CD4-positive, alpha-beta T cell treated with Interleukin-6 for 4 hours (primary cell): ENCODE data around the gene AP1S3.
A peak's percentile ranks its signal among the peaks of the same experiment; 100 is the strongest.
"Not testable (repeated sequence)": the region's sequence is repeated elsewhere in the genome, so short reads cannot be mapped to it uniquely, and the experiment has no call there.

Experiments used
- DNase-seq: peaks from one replicate; pipeline ENCODE4 v3.0.0-alpha.2; 2020; ENCODE audit warnings: mixed read lengths

Gene AP1S3

GRCh38 chr2:223797811-223798721, 39.3 kb downstream of the AP1S3 start:
- DNase-seq, result no peak

GRCh38 chr2:223797037-223797436, 40.3 kb downstream of the AP1S3 start:
- no peak for DNase-seq

- DNase-seq, result no peak
These were observed 48.0 kb downstream of the AP1S3 start for GRCh38 chr2:223789423-223789822.

GRCh38 chr2:223788826-223789225, 48.6 kb downstream of the AP1S3 start:
- no peak for DNase-seq

- DNase-seq, result not testable (repeated sequence)
These were observed 49.3 kb downstream of the AP1S3 start for GRCh38 chr2:223788106-223788505.

GRCh38 chr2:223787358-223787757, 50.0 kb downstream of the AP1S3 start:
- DNase-seq, result no peak

- no peak for DNase-seq
These were observed 50.4 kb downstream of the AP1S3 start for GRCh38 chr2:223786943-223787342.

GRCh38 chr2:223786236-223786635, 51.1 kb downstream of the AP1S3 start:
- DNase-seq, result no peak

- DNase-seq, result no peak
These were observed 53.1 kb downstream of the AP1S3 start for GRCh38 chr2:223784221-223784772.

GRCh38 chr2:223782629-223783028, 54.8 kb downstream of the AP1S3 start:
- DNase-seq, result no peak

- no peak for DNase-seq
These were observed 55.8 kb downstream of the AP1S3 start for GRCh38 chr2:223781560-223781959.

- peak; percentile 5 for DNase-seq
These were observed 57.5 kb downstream of the AP1S3 start for GRCh38 chr2:223779877-223780276.

GRCh38 chr2:223774193-223774592, 63.2 kb downstream of the AP1S3 start:
- no peak for DNase-seq

GRCh38 chr2:223772363-223772762, 65.0 kb downstream of the AP1S3 start:
- no peak for DNase-seq

- no peak for DNase-seq
These were observed 65.9 kb downstream of the AP1S3 start for GRCh38 chr2:223771475-223771874.

- DNase-seq, result no peak
These were observed 69.2 kb downstream of the AP1S3 start for GRCh38 chr2:223768179-223768578.

GRCh38 chr2:223767341-223767740, 70.0 kb downstream of the AP1S3 start:
- DNase-seq, result no peak

- DNase-seq, result no peak
These were observed 72.1 kb downstream of the AP1S3 start for GRCh38 chr2:223765221-223765785.

- DNase-seq, result no peak
These were observed 72.6 kb downstream of the AP1S3 start for GRCh38 chr2:223764796-223765195.

GRCh38 chr2:223762853-223763252, 74.5 kb downstream of the AP1S3 start:
- DNase-seq, result no peak

- not testable (repeated sequence) for DNase-seq
These were observed 75.6 kb downstream of the AP1S3 start for GRCh38 chr2:223761746-223762145.

GRCh38 chr2:223760838-223761502, 76.4 kb downstream of the AP1S3 start:
- peak; percentile 48 for DNase-seq
